HG03432 (cell line): ENCODE results near the gene EFNA4.

Experiments
- ATAC-seq: cut with Tn5 transposase; IDR thresholded peaks from one replicate; pipeline ENCODE4 v1.9.1; 2021; ENCODE audit warnings: mild to moderate bottlenecking, moderate library complexity; ENCODE audit not compliant: unreplicated experiment

The EFNA4 gene

DNA sequence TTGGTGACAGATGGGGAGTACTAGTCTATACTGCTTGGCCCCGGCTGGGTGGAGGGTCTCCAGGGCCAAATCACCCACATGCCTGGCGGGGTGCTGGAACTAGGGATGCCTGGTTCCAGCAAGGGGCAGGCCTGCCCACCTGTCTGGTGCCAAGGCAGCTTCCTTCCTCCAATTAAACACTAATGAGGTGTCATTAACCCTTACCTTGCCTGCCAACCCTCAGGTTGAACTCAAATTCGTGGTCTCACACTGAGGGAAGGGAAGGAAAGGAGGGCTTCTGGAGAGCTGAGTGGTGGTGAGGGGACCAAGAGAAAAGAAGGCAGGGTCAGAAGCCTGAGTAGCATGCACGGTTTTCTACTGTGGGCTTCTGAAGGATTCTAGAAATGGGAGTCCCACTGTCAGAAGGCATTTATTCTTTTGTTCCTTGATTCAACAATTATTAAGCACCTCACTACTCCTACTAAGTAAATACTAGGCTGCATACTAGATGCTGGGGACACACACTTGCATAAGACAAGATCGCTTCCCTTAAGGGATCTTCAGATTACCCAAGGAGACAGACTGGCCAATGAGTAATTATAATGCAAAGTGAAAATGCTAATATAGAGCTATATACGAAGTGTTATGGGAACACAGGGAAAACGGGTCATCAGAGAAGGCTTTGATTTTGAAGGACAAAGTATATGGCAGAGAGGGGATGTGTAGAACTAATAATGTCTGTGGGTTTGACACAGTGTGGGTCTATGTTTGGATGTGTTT is 9.2 kb downstream of the EFNA4 start:
- ATAC-seq, result no peak

DNA sequence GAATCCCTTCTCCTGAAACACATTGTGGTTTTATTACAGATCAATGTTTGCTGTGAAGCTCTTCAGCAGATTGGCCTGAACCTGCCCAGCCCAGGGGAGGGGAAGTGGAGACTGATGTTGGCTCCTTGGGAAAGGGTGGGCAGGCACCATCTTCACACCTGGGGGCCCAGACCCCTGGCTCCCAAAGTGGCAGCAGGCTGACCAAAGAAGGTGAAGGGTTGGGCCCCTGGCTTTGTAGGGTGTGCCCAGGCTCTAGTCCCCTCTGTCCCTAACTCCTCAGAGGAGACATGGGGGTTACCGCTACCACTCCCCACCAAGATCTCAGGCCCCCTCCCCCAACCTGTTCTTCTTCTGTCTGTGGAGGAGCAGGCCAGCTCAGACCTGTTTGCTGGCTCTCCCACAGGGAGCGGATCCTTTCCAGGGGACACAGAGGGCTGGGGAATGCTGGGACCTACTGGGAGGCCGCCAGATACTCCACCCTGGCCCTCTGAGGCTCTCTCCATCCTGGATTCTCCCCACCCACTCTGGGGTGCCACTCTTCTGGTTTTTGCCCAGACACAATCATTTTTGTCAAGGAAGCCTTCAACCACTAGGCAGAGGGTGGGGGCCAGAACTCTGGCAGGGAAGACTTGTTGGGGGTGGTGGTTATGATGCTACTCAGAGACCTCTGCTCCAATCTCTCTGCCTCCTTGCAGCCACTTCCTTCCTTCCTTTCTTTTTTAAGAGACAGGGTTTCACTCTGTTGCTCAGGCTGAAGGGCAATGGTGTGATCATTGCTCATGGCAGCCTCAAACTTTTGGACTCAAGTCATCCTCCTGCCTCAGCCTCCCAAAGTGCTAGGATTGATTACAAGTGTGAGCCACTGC is 10.1 kb downstream of the EFNA4 start:
- ATAC-seq, result no peak

DNA sequence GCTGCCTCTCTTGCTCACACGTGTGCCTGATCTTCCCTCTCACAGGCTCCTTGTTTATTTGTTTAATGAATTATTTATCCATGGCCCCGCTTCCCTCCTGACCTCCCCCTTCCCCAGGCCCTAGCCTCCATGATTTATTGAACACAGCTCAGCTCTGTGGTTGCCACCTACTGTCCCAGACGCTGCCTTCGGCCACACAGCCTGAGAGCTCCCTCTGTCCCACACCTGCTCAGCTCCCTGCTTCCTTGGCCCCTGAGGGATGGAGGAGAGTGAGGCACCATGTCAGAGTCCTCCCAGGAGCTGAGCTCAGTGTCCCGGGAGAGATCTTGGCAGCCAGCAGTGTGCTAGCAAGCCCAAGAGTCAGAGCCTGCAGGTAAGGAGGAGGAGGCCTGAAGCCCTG is 12.0 kb downstream of the EFNA4 start:
- ATAC-seq, result no peak

DNA sequence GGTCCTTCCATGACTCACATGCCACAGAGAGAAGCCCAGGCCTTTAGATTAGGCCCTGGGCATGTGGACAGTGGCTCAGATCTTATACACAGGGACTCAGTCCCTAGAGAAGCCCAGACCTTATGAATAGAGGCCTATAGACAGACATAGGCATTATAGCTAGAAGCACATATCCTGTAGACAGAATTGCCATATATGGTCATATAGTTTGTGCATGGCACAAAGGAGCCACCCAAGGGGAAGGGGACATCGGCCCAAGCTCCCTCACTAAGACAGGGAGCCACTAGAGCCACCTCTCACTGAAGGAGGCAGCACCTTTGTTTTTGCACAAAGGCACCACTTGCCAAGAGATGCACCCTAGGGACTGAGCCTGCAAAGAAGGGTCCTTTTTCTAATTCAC is 12.8 kb downstream of the EFNA4 start:
- ATAC-seq, result no peak

DNA sequence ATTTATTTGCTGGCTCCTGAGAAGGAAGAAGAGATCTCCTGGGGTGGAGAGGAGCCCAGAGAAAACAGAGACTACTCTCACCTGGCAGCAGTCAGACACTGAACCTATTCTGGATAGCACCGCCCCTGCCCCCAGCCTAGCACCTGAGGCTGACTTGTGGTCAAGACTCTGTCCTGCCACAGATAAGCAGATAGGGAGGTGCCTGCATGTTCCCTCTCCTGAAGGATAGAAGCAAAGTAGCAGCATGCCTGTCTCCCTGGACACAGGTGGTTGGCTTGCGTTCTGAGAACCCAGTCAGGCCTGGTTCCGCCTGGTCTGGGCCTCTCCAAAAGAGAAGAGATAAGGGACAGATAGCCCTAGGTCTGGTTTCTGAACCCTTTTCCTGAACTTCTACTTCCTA is 13.8 kb downstream of the EFNA4 start:
- ATAC-seq, result no peak

DNA sequence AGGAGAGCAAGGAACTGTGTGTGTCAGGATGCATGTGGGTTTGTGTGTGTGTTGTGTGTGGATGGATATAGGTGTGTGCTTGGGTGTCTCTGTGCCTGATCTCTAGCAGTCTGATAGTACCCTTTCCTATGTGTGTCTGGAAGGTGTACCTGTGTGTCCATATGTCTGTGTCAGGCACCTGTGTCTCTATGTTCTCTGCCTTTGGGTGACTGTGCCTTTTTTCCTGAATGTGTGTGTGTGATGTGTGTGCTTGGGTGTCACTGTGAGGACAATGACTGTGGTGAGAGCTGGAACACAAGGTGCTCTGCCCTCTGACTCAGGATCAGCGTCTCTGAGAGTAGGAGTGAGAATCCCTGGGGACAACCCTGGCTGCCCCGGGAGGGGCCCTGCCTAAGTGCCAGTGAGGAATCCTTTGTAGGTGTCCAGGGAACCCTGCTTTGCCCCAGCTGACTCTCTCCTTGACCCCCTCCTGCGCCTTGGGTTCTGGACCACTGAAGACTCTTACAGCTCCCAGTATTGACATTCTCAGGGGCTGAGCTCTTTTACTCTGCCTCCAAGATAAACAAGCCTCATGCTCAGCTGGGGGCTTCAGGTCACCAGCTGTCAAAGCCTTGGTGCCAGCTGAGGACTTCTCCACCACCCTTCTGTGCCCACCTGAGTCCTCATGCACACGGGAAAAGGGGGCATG is 14.4 kb downstream of the EFNA4 start:
- ATAC-seq, result no peak

DNA sequence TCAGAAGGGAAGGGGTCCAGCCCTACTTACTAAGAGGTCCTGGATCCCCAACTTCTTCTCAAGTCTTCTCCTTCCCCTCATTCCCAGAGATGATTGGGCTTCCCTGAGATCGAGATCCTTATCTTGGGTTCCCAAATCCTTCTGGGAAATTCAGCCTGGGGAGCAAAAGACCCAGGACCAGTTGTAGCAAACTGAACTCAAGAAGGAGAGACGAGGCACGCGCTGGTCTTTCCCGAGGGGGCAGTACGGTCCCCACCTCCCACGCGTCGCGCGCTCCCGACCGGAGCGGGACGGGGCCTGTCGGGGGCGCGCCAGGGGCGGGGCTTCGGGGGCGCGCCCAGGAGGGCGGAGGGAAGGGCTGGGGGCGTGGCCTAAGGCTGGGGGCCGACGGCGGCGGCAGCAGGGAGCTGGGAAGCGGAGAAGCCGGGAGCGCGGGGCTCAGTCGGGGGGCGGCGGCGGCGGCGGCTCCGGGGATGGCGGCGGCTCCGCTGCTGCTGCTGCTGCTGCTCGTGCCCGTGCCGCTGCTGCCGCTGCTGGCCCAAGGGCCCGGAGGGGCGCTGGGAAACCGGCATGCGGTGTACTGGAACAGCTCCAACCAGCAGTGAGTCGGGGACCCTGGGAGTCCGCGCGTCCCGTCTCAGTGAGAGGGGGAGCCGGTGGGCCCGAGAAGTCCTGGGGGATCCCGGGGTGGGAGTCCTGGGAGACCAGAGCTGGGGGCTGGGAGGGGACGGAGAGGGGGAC is 15.1 kb downstream of the EFNA4 start, which contains the start of gene EFNA3:
TSS of gene EFNA3 (plus strand) at position 369 of the 741 bp plus-strand sequence. CDS start at position 474, 105 bp downstream.
- no peak for ATAC-seq

DNA sequence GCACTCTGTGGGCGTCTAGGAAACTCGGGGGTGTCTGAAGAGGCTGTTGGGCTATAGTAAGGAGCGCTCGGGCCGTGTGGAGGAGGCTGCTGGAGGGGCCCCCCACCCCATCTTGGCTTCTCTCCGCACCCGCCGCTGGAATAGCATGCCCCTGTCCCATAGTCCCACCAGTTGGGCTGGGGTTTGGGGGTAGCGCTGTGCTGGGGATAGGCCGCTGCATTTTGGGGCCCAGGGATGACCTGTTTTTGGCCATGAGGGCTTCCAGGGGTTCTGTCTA is 15.6 kb downstream of the EFNA4 start:
- ATAC-seq, result no peak

DNA sequence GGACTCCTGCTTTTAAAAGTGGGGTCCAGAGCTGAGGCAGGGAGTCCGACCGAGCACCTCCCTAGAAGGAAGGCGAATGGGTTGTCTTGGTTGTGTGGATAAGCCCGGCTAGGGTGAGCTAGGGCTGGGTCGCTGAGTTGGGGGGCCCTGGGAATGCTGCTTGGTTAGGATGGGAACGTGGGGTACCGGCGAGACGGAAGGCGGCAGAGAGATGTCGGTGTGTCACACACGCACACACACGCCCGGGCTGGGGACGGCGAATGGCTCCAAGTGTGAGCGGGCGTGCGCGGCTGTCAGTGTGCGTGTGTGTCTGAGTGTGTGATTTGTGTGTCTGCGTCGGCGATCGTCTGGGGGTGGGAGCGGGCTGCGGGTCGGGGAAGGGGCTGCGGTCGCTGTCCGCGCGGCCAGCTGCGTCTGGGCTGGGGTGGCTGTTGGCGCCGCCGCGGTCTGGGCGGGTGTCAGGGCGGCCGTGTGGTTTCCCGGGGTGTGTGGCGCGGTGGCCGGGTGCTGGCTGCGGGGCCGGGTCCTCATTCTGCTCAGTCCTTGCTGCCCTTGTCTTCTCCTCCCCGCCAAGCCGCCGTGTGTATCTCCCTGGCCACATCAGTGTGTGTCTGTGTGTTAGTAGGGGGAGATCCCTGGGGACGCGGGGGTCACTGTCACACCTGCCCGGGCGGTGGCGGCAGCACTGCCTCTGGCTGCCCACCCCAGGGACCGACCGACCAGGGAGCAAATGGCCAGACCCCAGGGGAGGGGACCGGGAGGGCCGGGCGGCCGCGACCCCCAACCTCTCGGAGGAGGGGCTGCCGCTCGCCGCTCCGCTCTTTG is 16.2 kb downstream of the EFNA4 start:
- ATAC-seq, result no peak

DNA sequence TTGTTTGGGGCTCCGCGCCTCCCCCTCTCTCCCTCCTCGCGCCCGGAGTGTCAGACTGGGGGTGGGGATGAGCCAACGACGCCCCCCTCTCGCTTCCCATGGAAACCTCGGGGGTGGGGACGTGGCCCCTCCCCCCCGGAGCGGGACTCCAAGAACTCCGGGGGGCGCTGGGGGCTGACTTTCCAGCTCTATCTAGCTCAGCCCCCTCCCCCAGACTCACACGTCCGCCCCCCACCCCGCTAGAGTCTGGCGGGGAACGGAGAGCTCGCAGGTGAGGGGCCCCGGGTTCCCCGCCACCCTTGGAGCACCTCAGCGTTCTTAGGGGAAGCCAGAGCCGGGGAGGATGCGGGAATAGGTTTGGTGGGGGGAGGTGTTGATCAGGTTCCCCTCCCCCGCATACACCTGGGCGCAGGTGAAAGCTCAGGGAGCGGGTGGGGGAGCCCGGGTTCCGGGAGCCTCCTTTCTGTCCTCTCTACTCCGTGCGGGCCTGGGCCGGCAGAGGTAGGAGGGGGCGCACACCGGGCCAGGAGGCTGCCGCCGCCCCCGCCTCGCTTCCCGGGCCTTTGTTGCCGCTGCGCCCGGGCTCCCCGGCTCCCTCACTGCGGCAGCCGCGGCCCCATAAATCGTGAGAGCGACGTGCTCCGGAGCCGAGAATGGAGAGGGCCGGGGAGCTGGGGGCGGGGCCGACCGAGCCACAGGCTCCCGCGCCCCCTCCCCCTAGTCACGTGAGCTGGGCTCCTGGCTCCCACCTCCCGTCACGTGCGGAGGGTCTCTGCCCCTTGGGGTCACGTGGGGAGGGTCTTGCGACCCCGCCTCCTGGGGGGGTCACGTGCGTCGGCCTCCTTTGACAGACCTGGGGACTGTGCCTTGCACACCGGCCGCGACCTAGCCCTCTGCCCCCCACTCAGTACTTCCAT is 17.0 kb downstream of the EFNA4 start:
- no peak for ATAC-seq

DNA sequence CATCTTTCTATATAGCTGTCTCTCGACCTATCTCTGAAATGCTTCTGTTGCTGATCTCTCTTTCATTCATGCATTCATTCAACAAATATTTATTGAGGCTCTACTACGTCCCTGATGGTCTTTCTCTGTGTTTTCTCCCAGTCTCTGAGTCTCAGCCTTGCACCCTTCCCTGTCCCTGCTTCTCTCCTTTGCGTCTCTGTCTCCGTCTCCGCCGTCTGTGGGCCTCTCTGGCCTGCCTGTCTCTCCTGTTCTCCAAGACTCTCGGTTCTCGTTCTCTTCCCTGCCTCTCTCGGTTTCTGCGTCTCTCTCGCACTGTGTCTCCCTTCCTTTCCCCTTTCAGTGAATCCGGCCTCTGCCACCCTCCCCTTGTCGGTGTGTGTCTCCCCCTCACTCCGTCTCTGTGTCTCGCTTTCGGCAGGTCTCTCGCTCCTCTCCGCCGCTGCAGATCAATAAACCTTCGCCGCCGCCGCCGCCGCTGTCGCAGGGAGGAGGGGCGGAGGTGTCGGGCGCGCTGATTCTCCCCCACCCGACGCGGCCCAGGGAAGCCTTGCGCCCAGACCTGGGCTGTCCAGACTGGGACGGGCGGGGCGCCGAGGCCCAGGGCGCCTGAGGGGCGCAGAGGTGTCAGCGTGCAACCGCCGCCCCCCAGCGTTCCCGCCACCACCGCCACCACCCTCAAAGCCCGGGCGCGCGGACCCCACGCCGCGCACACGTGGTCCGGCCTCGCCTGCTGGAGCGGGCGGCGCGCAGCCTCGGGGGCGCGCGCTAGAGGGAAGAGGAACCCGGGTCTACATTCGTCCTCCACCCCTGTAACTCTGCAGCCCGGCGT is 18.1 kb downstream of the EFNA4 start:
- ATAC-seq, result no peak

DNA sequence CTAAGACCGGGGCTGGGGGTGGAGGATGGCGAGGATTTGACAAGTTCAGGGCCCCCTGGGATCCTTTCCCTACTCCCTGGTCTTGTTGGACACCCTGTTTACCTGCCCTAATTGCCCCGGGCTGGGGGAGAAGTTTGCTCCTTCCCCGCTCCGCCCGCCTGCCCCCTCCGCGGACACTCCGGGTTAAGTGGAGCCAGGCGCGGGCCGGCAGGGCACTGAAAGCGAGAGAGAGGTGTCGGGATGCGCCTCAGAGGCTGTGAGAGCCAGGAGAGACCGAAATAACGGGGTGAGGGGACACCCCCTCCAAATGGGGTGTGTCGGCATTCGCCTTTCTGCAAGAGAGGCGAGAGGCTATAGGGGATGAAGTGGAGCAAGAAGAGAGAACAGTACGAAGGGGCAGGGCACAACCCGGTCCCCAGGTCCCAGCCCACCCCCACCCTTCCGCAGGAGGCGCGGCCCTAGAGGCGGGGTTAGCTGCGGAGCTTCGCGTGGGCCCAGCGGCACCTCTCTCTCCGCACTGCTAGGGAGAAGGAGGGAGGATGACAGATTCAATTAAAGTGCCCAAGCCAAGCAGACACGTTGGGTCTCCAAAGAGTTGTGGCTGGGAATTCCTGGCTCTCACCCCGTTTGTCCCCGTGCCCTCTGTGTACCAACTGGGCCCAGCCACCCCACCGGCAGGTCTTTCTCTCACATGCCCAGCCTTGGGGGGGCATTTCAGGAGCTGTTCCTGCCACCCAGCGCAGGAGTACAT is 18.9 kb downstream of the EFNA4 start:
- no peak for ATAC-seq

DNA sequence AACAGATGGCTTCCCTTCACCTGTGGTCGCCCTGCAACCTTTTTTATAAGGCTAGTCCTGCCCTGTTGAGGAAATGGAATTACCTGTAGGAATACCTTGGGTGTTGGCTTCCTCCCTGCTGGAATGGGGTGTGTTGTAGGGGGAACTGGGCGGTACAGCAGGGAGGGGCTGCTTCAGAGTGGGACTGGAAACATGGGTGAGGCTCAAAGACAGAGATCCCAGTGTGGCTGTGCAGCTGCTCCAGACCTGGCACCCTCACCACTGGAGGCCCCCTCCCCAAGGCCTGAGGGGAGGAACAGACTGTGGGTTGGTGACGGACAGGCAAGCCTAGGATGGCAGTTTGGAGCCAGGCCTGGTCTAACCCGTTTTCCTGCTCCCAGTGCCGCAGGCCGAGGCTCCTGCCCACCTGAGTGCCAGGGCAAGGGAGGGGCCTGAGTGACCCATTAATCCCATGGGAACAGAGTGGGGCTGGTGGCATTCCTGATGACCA is 19.6 kb downstream of the EFNA4 start:
- ATAC-seq, result no peak

DNA sequence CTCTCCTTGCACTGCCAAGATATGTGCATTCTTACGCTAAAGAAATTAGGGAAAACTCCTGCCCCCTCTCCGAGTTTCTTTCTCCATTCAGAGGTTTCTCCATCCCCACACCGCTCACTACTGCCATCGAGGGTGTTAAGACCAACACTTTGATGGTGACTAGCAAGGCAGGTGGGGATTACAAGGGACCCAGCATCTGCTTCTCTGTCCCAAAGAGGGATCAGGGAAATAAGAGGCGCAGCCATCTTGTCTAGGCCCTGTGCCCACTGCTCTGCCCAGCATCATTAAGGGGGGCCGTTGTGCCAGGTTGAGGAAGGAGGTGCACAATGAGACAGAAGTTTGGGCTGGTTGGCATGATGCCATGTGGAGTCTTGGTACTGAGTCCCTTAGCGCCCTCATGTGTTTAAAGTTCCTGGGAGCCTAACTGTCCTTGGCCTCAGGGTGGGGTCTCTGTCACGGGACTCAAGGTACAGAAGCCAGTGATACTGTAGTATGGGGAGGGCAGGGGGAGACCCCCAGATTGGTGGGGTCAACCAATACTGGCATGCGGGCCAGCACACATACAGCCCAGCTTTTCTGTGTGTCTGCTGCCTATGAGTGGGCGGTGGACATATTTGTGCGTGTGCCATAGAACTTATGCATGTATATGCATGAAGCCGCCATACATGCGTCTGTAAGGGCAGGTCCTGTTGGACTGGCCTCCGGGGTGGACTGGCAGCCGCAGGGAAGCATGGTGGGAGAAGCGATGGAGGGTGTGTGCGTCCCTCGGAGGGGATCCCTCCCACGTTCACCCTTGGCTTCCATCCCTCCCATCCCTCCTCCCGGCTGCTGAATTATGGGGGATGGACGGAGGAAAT is 20.6 kb downstream of the EFNA4 start:
- ATAC-seq, result peak; percentile 2

DNA sequence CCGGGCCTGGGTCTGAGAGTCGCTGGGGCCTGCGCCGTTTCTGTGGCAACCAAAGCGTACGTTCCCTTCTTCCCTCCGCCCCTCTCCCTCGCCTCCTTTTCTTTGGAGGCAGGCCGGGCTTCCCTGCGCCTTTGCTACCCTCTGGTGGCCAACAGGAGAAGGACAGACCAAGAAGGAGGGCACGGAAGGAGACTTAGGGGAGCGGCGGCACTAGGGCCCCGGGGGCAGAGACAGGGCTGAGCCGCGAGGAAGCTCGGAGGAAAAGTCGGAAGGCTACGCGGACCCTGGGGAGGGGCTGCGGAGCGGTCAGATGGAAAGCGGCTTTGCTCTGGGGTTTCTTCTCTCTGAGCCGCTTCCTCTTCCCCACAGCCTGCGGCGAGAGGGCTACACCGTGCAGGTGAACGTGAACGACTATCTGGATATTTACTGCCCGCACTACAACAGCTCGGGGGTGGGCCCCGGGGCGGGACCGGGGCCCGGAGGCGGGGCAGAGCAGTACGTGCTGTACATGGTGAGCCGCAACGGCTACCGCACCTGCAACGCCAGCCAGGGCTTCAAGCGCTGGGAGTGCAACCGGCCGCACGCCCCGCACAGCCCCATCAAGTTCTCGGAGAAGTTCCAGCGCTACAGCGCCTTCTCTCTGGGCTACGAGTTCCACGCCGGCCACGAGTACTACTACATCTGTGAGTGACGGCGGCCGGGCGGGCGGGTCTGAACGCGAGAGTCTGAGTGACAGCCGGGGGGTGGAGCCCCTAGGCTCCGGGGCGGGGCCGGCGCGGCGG is 21.4 kb downstream of the EFNA4 start:
- peak; percentile 76 for ATAC-seq
